Measurements from ENCODE around the gene CARD19. TPM values are rescaled to one million over a fixed set of nuclear protein-coding genes. Genes with fewer than 3 reads are reported as not detected.

The CARD19 gene
- total RNA-seq, 1 donor from 2014 or later: 25.6 TPM

GRCh38 chr9:93129286-93129685, 33.3 kb downstream of the CARD19 start:
- no peak for TF ChIP-seq CTCF (IDR thresholded peaks at IDR 0.05)
- Histone ChIP-seq H3K9me3 (no peaks in the 10 kb centered on the region), H3K36me3 (peaks cover 18% of the 10 kb centered on the region), H3K4me3 (no peak overlapping the region), H3K27me3 (ENCODE audit: low read depth) (no peaks in the 10 kb centered on the region), H3K27ac (peak overlapping the region; percentile 67), H3K4me1 (peaks cover 75% of the 10 kb centered on the region)
- ATAC-seq (no peak), DNase-seq (no peak)
- intact Hi-C loops (cut with DNase I): no loop called here

- no peak for DNase-seq
- Histone ChIP-seq H3K4me1 (peaks cover 80% of the 10 kb centered on the region), H3K27ac (peak overlapping the region; percentile 98), H3K9me3 (no peaks in the 10 kb centered on the region), H3K36me3 (peaks cover 12% of the 10 kb centered on the region), H3K4me3 (no peak overlapping the region), H3K27me3 (ENCODE audit: low read depth) (no peaks in the 10 kb centered on the region)
- ATAC-seq: no peak
- no peak for TF ChIP-seq CTCF (IDR thresholded peaks at IDR 0.05)
- intact Hi-C loops (cut with DNase I): no loop called here
These were observed 33.9 kb downstream of the CARD19 start for GRCh38 chr9:93129691-93130500.

- H3K27me3 ChIP-seq (ENCODE audit: low read depth): no peaks in the 10 kb centered on the region
- no peak overlapping the region for H3K4me3 ChIP-seq
- TF ChIP-seq CTCF (IDR thresholded peaks at IDR 0.05): no peak
- H3K4me1 ChIP-seq: peaks cover 89% of the 10 kb centered on the region
- H3K9me3 ChIP-seq: no peaks in the 10 kb centered on the region
- intact Hi-C loops (cut with DNase I): no loop called here
- H3K36me3 ChIP-seq: peaks cover 2% of the 10 kb centered on the region
- no peak for DNase-seq
- ATAC-seq: no peak
- peak overlapping the region; percentile 98 for H3K27ac ChIP-seq
These were observed 35.0 kb downstream of the CARD19 start for GRCh38 chr9:93130861-93131481.

- intact Hi-C loops (cut with DNase I): no loop called here
These were observed 35.7 kb downstream of the CARD19 start for GRCh38 chr9:93131599-93132286.

More at GRCh38 chr9:93131599-93132286, 35.7 kb downstream of the CARD19 start:
- H3K27me3 ChIP-seq (ENCODE audit: low read depth): no peaks in the 10 kb centered on the region
- H3K27ac ChIP-seq: peak overlapping the region; percentile 98
- peak overlapping the region; percentile 92 for H3K4me3 ChIP-seq
- H3K9me3 ChIP-seq: no peaks in the 10 kb centered on the region
- H3K36me3 ChIP-seq: no peaks in the 10 kb centered on the region
- no peak for TF ChIP-seq CTCF (IDR thresholded peaks at IDR 0.05)
- DNase-seq (no peak), ATAC-seq (no peak)
- H3K4me1 ChIP-seq: peaks cover 85% of the 10 kb centered on the region

Measured in lower lobe of right lung (tissue), 2 donors.